Measurements from ENCODE around the gene LRRC4C. TPM values are rescaled to one million over a fixed set of nuclear protein-coding genes. Genes with fewer than 3 reads are reported as not detected.

Gene LRRC4C
- total RNA-seq, 1 donor from 2014 or later = 0.64 TPM

DNA sequence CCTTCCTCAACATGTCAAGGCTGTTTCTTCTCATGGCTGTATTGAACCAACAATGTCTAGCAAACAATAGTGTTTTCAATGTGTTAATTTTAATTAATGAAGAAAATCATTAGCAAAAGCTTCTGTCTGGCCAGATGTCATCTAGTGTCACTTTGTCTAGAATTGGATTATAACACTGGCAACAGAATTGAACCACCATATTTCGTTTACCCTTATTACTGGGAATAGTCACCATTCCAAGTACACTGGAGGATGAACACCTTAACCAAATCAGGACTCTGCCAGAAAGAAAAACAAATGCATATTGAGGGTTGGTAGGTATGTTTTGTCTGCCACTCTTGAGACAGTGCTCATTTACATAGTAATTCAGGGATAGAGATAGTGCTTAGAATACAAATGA lies 146.2 kb downstream of the LRRC4C start:
- Mint-ChIP-seq H3K27me3 (ENCODE audit: unreplicated experiment) (no peaks in the 10 kb centered on the region), H3K4me1 (ENCODE audit: low read depth, unreplicated experiment) (no peaks in the 10 kb centered on the region), H3K4me3 (ENCODE audit: unreplicated experiment) (no peak overlapping the region), H3K27ac (ENCODE audit: unreplicated experiment) (no peak overlapping the region), H3K36me3 (ENCODE audit: unreplicated experiment) (no peaks in the 10 kb centered on the region), H3K9me3 (ENCODE audit: unreplicated experiment) (peaks cover 2% of the 10 kb centered on the region)
- DNase-seq = no peak
- TF ChIP-seq, protein P1, sequence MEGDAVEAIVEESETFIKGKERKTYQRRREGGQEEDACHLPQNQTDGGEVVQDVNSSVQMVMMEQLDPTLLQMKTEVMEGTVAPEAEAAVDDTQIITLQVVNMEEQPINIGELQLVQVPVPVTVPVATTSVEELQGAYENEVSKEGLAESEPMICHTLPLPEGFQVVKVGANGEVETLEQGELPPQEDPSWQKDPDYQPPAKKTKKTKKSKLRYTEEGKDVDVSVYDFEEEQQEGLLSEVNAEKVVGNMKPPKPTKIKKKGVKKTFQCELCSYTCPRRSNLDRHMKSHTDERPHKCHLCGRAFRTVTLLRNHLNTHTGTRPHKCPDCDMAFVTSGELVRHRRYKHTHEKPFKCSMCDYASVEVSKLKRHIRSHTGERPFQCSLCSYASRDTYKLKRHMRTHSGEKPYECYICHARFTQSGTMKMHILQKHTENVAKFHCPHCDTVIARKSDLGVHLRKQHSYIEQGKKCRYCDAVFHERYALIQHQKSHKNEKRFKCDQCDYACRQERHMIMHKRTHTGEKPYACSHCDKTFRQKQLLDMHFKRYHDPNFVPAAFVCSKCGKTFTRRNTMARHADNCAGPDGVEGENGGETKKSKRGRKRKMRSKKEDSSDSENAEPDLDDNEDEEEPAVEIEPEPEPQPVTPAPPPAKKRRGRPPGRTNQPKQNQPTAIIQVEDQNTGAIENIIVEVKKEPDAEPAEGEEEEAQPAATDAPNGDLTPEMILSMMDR (IDR thresholded peaks at IDR 0.05; ENCODE audit: partially characterized antibody, unreplicated experiment) = no peak

DNA sequence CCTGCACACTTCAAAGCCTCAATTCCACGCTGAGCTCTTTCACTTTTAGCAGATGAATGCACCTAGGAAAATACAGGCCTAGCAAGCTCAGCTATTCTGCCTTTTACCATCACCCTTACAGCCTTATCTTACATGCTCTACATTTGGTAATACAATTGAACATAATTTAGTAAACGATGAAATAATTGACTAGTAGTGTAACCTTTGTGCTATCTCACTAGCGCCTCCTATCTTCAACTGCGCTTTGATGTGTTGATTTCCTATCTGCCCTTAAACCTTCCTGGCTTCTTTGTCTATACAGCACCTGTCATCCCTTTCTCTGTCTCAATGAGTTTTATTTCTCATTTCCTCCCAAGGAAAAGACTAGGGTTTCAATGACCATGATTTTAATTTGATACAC lies 149.7 kb downstream of the LRRC4C start:
- no peak for DNase-seq
- H3K4me1 Mint-ChIP-seq (ENCODE audit: low read depth, unreplicated experiment) = no peaks in the 10 kb centered on the region
- H3K27ac Mint-ChIP-seq (ENCODE audit: unreplicated experiment) = no peak overlapping the region
- H3K36me3 Mint-ChIP-seq (ENCODE audit: unreplicated experiment) = peaks cover 5% of the 10 kb centered on the region
- TF ChIP-seq, protein P1 (IDR thresholded peaks at IDR 0.05; ENCODE audit: partially characterized antibody, unreplicated experiment) = no peak
- no peaks in the 10 kb centered on the region for H3K27me3 Mint-ChIP-seq (ENCODE audit: unreplicated experiment)
- H3K4me3 Mint-ChIP-seq (ENCODE audit: unreplicated experiment) = no peak overlapping the region
- peaks cover 5% of the 10 kb centered on the region for H3K9me3 Mint-ChIP-seq (ENCODE audit: unreplicated experiment)

DNA sequence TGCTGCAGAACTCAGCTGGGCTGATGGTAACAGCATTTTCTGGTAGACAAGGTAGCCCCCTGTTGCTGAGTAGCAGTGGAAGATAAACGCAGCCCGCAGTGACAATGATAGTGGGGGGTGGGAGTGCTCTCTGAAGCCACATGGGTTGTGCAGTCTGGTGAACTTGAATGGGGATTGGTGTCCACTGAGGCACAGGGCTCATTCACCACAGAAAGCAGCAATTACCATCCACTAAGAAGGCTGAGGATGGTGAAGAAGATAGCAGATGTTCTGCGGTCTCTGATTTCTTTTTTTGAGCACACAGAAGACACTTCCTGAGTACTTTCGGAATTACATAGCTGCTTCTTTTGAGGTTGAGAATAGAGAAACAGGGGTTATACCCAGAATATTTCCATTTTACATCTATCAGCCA lies 150.3 kb downstream of the LRRC4C start:
- DNase-seq = no peak

DNA sequence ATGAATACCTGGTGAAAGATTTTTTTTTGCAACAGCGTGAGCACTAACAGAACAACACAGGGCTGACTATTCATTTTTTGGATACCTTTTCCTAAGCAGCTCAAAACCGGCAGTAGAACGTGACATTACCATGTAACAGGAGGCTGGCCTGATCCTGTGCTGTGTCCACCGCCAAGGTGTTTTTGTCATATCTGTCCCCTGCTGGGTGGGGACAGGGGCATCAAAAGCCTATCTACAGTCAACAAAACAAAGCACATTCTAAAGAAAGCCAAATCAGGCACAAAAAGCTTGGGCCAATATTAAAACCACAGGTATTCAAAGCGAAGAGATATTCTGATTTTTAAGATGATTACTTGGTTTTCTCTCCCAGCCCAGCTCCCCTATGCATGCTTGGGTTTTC lies 151.2 kb downstream of the LRRC4C start:
- Mint-ChIP-seq H3K9me3 (ENCODE audit: unreplicated experiment) (peaks cover 5% of the 10 kb centered on the region), H3K4me1 (ENCODE audit: low read depth, unreplicated experiment) (no peaks in the 10 kb centered on the region), H3K27me3 (ENCODE audit: unreplicated experiment) (no peaks in the 10 kb centered on the region), H3K4me3 (ENCODE audit: unreplicated experiment) (no peak overlapping the region), H3K36me3 (ENCODE audit: unreplicated experiment) (peaks cover 5% of the 10 kb centered on the region), H3K27ac (ENCODE audit: unreplicated experiment) (no peak overlapping the region)
- TF ChIP-seq, protein P1 (IDR thresholded peaks at IDR 0.05; ENCODE audit: partially characterized antibody, unreplicated experiment) = no peak
- DNase-seq = no peak

More for the DNA sequence above, 150.3 kb downstream of the LRRC4C start:
- Mint-ChIP-seq H3K4me3 (ENCODE audit: unreplicated experiment) (no peak overlapping the region), H3K27ac (ENCODE audit: unreplicated experiment) (no peak overlapping the region), H3K36me3 (ENCODE audit: unreplicated experiment) (peaks cover 5% of the 10 kb centered on the region), H3K9me3 (ENCODE audit: unreplicated experiment) (peaks cover 5% of the 10 kb centered on the region), H3K27me3 (ENCODE audit: unreplicated experiment) (no peaks in the 10 kb centered on the region), H3K4me1 (ENCODE audit: low read depth, unreplicated experiment) (no peaks in the 10 kb centered on the region)
- TF ChIP-seq, protein P1 (IDR thresholded peaks at IDR 0.05; ENCODE audit: partially characterized antibody, unreplicated experiment) = no peak

DNA sequence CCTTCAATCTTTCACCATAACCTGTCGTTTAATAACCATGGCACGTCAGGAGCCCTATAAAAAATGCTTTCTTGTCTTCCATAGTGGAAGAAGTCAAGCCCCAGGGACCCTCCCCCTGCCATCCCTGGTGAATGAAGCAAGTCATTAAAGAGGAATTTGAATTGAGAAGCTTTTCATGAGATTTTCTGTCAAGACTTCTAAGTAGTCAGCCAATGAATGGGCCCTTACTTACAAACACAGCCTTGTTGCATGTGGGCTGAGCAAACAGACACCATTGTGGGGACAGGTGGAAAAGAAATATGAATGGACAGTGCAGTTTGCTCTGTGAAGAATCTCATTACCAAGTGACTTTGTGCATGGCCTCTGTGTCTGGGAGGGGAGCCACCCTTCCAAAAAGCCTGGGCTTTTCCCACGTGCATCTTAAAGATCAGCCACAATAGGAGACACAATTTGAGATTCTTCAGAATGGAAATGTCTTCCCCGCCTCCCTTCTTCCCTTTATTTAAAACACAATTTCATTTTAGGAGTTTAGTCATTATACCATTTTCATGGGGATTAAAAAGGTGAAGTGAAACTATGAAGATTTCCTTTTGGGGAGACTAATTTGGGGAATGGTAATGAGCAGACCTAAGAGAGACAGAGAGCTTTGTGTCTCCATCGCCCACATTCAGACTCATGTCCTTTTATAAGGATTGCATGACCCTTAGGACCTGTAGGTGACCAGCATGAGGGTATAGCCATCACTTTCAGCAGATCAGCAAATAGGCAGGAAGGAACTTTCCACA lies 152.0 kb downstream of the LRRC4C start:
- H3K4me1 Mint-ChIP-seq (ENCODE audit: low read depth, unreplicated experiment) = no peaks in the 10 kb centered on the region
- DNase-seq = no peak
- TF ChIP-seq, protein P1 (IDR thresholded peaks at IDR 0.05; ENCODE audit: partially characterized antibody, unreplicated experiment) = no peak
- no peak overlapping the region for H3K27ac Mint-ChIP-seq (ENCODE audit: unreplicated experiment)
- H3K27me3 Mint-ChIP-seq (ENCODE audit: unreplicated experiment) = no peaks in the 10 kb centered on the region
- H3K4me3 Mint-ChIP-seq (ENCODE audit: unreplicated experiment) = no peak overlapping the region
- H3K36me3 Mint-ChIP-seq (ENCODE audit: unreplicated experiment) = peaks cover 5% of the 10 kb centered on the region
- peaks cover 5% of the 10 kb centered on the region for H3K9me3 Mint-ChIP-seq (ENCODE audit: unreplicated experiment)
